ENCODE measurements around the gene KCTD15. TPM values are rescaled to one million over a fixed set of nuclear protein-coding genes. Genes with fewer than 3 reads are reported as not detected.

Gene KCTD15
- total RNA-seq, 1 donor from 2014 or later = 16.7 TPM

GRCh38 chr19:33795370-33796163, 1.1 kb upstream of the KCTD15 start:
- peak; percentile 89 to 91 for DNase-seq (ENCODE audit: low read depth in 2 of 2)

GRCh38 chr19:33797802-33798671, 1.4 kb downstream of the KCTD15 start:
- peak in 1 of 2 donors; percentile 69 for DNase-seq (ENCODE audit: low read depth in 2 of 2)

DNA sequence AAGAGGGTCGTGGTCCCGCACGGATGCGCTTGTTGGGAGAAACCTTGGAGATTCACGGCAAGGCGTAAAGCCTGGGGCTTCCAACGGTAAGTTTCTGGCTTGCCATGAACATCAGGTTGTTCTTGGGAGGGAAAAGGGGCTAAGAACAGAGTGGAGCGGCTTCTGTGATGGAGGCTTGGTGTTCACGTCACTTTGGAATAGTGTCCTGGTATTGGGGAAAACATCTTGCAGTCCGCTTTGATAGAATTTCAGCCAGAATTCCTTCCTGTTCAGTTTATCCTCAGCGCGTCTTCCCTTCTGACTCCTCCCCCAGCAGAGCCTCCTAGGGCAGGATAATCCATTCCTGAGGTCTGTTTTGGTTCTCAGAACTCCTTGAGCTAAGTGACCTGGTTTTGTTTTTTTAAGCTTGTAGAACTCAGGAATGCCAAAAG, 2.0 kb downstream of the KCTD15 start:
- DNase-seq (ENCODE audit: low read depth in 2 of 2) = peak in 1 of 2 donors; percentile 41

GRCh38 chr19:33799476-33799875, 2.8 kb downstream of the KCTD15 start:
- no peak for DNase-seq (ENCODE audit: low read depth in 2 of 2)

DNA sequence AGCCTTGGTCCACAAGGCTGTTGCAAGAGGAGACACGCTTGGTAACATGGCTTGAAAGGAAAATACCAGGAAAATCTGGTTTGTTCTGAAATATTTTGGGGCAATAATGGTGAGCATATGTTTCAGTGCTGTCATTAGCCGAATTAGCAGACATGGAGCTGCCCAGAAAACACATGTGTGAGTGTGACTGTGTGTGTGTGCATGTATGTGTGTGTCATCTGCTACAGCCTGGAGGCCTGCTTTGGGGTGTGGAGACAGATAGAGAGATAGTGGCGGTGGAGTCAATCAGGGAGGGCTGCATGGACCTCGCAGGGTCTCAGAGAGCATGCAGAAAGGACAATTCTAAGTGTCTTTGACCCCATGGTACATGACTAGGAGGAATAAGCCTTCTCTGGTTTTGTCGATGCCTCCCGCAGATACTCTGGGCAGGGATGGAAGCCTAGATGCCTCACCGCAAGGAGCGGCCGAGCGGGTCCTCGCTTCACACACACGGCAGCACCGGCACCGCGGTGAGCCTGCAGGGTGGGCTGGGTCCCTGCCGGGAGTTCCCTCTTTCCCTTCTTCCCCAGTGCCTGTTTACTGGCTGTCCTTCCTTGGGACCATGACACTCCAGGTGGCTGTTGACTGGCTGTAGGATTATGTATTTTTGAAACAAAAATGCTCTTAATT, 3.5 kb downstream of the KCTD15 start:
- no peak for DNase-seq (ENCODE audit: low read depth in 2 of 2)

DNA sequence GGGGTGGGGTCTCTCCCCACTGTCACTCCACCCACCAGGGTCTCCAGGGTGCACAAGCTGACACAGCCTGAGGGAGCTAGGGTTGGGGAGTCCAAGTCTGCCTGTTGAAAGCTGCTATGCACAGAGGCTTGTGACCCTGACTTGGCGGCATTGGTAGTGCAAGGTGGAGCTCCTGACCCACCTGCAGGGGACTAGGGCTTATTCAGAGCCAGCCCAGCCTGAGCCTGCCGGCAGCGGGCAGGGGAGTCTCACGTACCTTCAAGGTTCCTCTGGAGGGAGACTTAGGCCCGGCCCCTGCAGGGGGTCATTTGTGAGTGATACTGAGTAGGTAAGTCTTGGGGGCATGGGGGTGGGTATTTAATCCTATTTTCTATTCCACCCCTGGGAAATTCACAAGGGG, 4.7 kb downstream of the KCTD15 start:
- no peak for DNase-seq (ENCODE audit: low read depth in 2 of 2)

DNA sequence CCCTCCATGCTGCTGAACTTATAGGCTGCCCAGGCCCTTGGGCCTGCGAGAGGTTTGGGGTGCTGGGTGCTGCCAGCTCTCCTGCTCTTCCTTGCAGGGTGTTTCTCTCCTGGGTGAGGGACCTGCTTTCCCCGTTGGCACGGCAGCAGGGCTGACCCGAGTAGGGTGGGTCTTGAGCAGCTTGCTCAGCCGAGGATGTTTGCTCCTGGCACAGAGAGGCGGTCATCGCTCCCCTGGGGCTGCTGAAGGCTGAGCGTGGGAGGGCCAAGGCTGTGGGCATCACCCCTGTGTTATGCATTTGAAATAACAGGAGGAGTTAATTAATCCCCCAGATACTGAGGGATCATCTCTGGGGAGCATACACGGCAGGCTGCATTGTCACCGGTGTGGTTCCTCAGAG, 5.3 kb downstream of the KCTD15 start:
- DNase-seq (ENCODE audit: low read depth in 2 of 2) = no peak

DNA sequence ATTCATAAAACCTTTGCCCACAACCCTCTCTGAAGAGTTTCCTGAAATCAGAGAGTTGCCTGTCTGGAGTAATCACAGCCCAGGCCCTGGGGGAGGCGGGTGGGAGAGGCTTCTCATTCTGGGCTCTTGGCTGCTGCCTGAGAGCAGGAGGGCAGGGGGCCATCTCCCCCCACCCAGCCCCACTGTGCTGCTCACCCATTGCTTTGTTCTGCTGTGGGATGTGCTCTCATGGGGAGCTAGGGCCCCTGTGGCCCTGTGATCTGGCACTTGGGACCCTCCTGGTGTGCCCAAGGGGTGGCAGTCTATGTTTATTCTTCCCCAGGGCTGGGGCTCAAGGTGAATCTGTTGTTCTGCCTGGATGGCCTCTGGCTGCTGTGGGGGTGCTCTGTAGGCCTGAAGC, 6.1 kb downstream of the KCTD15 start:
- no peak for DNase-seq (ENCODE audit: low read depth in 2 of 2)

DNA sequence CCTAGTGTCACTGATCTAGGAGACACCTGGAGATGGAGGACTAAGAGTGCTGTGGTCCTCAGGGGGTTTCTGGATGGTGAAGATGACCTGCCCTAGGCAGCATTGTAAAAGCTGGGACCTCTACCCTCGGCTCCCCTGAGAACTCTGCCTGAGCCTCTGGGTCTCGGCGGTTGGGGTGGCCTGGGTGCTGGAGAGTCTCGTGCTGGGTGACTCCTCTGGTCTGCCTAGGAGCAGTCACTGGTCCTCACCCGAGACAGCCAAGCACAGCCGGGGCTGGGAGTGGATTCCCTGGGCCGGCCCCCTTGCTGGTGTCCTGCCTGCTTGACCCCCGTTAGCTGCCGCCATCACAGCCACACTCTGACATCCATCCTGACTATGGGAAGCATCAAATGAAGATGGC, 6.7 kb downstream of the KCTD15 start:
- no peak for DNase-seq (ENCODE audit: low read depth in 2 of 2)

GRCh38 chr19:33804021-33804799, 7.5 kb downstream of the KCTD15 start:
- peak in 1 of 2 donors; percentile 78 for DNase-seq (ENCODE audit: low read depth in 2 of 2)

DNA sequence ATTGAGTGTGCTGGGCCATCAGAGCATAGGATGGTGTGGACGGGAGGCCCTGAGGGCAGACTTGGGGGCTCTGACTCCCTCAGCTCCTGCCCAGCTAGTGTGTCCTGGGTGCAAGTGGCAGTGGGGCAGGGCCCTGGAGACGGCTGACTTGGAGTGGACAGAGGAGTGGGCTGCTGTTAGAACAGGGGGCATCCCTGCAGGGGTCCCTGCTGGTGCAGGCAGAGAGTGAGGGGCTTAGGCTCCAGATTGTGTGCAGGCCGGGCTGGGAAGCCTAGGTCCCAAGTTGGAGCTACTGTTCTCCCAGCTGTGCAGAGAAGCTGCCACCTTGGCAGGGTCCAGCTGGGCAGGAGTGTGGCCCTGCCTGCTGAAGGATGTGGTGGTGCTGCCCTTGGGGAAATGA, 8.6 kb downstream of the KCTD15 start:
- no peak for DNase-seq (ENCODE audit: low read depth in 2 of 2)

DNA sequence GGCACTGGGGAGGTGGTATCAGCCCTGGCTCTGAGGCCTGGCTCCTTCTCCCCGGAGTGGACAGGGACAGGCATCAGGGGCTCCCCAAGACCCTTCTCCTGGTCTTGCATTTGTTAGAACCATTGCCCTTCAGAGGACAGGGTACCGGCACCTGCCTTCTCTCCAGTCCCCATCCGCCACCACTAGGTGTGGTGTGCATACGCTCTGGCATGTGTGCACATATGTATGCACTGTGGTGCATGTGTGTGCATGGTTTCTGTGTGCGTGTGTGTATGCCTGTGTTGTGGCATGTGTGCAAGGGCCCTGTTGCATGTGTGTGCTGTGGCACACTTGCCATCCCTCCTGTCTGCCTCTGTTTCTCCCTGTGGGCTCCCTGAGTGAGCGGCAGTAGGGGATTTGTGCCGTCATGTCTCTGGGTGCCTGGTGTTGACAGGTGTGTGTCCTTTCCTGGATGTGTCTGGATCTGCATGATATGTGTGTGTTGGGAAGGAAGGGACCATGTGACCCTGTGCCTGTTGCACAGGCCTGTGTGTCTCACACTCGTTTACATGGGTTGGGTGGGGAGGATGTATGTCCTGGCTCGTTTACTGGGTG, 9.3 kb downstream of the KCTD15 start:
- DNase-seq (ENCODE audit: low read depth in 2 of 2) = no peak

DNA sequence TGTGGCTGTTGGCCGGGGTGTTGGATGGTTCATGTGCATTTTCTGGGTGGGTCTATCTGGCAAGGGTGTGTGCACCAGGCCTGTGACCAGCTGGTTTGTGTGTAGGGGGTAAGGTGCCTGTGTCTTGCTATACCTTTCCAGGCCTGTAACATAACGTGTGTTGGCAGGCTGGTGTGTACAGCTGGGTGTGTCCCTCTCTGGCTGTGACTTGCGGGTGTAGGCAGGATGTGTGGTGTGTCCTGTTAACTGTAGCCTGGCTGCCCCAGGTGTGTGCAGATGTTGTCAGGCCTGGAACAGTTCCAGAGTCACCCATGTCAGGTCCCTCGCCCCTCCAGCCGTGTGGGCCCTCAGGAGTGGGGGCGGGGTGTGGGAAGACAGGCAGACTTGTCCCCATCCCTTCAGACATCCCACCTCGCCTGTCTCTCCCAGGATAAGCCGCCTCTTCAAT, 9.8 kb downstream of the KCTD15 start:
- no peak for DNase-seq (ENCODE audit: low read depth in 2 of 2)

DNA sequence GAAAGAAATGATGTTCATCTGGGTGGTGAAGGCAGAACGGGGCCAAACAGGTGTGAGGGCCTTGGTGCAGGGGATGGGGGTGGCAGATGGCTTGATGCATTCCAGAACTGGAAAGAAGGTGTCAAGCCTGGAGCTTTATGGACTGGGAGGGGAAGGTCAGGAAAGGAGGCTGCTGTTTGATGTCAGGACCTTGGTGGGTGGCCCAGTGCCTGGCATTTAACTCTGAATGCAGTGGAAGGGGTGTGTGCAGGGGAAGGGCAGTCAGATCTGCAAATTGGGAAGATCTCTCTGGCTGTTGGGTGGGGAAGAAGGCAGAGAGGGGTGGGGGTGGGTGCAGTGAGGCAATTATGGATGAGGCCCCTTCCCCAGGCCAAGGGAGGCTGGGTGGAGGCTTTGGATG, 11.7 kb downstream of the KCTD15 start:
- no peak for DNase-seq (ENCODE audit: low read depth in 2 of 2)

GRCh38 chr19:33809960-33810359, 13.3 kb downstream of the KCTD15 start:
- peak in 1 of 2 donors; percentile 75 for DNase-seq (ENCODE audit: low read depth in 2 of 2)

DNA sequence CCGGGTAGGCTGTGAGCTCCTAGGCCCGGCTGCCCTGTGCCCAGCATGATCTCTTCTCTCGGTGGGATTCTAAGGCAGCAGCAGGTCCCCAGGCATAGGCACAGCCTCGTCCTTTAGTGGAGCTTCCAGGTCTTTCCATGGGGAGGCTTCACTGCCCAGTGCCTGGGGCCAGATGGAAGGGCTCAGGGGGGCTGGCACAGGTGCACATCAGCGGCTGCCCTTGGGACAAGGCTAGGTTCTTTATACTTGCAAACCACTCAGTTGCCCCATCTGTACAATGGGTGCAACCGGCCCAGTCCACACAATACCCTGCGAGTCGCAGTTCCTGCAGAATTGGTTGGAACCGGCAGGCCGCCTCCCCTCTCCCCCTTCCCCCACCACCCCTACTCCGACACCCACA, 14.2 kb downstream of the KCTD15 start:
- DNase-seq (ENCODE audit: low read depth in 2 of 2) = no peak

GRCh38 chr19:33811246-33811645, 14.6 kb downstream of the KCTD15 start:
- no peak for DNase-seq (ENCODE audit: low read depth in 2 of 2)

GRCh38 chr19:33811736-33812387, 15.2 kb downstream of the KCTD15 start:
- no peak for DNase-seq (ENCODE audit: low read depth in 2 of 2)

DNA sequence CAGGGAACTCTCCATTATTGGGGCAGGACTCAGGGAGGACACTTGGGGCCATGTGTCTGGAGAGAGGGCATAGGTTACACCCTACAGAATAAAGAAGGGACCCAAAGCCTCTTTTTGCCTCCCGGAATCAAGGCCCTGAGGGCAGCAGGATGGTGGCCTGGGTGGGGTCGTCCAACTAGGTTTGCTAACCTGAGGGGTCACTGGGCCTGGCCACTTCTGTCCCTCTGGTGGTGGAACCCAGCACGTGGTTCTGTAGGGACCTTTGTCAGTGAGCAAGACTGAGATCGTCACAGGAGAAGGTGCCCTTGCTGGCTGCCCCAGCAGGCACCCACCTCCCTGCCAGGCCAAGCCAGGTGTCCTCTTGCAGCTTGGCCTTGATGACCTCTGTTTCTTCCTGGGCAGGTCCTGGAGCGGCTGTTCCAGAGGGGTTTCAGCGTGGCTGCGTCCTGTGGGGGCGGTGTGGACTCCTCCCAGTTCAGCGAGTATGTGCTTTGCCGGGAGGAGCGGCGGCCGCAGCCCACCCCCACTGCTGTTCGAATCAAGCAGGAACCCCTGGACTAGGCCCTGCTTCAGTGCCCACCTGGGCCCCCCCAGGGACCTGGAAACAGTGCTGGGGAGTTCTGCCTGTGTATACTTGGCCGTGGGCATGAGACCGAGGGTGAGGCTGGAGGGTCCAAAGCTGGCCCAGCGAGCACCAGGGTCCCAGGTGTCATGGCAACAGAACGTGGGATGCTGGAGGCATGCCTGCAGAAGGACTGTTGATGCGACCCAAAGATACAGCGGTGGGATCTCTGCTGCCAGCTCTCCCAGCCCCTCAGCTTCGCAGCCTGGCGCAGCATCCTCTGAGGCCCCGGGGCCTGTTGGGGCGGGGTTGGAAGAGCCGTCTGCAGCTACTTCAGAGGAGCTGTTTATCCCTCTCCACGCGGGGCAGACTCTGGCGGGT, 16.0 kb downstream of the KCTD15 start:
- no peak for DNase-seq (ENCODE audit: low read depth in 2 of 2)

All from lung microvascular endothelial cell (primary cell).